ENCODE measurements around the gene SLC25A51.
"Not testable (repeated sequence)": the region's sequence is repeated elsewhere in the genome, so short reads cannot be mapped to it uniquely, and the experiment has no call there.

SLC25A51 gene

DNA sequence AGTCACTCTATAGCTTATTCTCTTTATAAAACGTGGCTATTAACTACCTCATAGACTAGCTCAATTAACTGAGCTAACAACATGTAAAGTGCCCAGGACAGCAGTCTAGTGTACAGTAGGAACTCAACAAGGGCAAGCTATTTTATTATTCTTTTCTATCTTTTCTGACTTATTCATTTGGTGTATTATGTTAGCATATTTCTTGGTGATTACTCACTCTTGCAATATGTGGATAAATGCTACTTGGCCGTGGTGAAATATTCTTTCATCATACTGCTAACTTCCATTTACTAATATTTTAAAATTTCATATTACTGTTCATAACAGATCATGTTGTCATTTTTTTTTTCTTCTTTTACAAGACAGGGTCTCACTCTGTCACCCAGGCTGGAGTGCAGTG is 4.9 kb downstream of the SLC25A51 start:
- DNase-seq = no peak

- no peak for DNase-seq
Measured at GRCh38 chr9:37897665-37898064, 6.3 kb downstream of the SLC25A51 start.

GRCh38 chr9:37892063-37892462 is 11.9 kb downstream of the SLC25A51 start:
- DNase-seq = no peak

- not testable (repeated sequence) for DNase-seq
Measured at GRCh38 chr9:37891042-37891441, 12.9 kb downstream of the SLC25A51 start.

GRCh38 chr9:37889536-37889935 is 14.4 kb downstream of the SLC25A51 start:
- DNase-seq = no peak

DNA sequence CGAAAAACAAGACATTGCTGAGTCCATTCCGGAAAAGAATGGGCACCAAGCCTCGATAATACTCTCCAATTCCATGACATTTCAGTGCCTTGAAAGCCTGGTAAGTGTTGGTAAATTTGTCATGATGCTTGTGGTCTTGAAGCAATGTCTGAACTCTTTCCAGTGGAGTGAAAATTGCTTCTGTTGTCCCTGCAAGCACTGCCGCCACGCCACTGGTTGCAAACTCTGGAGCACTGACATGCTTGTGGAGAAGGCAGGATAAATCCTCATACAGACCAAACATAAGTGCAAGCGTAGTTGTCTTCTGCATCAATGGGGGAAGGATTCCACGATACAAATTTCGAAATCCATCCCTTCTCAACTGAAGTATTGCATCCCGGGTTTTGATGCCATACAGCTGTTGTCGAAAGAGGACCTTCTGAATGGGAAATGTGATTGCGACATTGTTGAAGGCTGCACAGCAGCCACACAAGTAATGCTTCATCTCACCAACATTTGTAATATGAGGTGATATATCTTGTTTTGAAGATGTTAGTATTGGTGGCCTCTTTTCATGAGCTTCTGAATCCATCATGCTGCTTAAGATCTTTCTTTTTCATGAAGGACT is 15.8 kb downstream of the SLC25A51 start:
- peak; percentile 51 for DNase-seq

- no peak for DNase-seq
Measured at GRCh38 chr9:37880916-37881479, 22.9 kb downstream of the SLC25A51 start.

DNA sequence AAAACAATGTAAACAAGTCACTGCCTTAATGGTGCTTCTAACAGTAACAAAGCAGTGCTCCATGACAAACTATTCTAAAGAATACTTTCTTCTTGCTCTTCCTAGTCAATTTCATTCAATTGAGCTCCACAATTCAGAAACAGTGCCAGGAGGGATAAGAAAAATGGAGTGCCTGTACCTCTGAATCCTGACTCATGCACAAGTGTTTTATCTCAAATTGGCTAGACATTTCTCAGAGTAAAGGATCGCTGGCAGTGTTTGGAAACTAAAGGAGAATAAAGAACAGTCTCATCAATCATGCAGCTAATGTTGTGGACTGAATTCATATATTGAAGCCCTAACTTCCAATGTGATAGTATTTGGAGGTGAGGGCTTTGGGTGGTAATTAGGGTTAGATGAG is 27.6 kb downstream of the SLC25A51 start:
- no peak for DNase-seq

GRCh38 chr9:37873955-37874354 is 30.0 kb downstream of the SLC25A51 start:
- no peak for DNase-seq

- DNase-seq = no peak
Measured at GRCh38 chr9:37870799-37871176, 33.1 kb downstream of the SLC25A51 start.

DNA sequence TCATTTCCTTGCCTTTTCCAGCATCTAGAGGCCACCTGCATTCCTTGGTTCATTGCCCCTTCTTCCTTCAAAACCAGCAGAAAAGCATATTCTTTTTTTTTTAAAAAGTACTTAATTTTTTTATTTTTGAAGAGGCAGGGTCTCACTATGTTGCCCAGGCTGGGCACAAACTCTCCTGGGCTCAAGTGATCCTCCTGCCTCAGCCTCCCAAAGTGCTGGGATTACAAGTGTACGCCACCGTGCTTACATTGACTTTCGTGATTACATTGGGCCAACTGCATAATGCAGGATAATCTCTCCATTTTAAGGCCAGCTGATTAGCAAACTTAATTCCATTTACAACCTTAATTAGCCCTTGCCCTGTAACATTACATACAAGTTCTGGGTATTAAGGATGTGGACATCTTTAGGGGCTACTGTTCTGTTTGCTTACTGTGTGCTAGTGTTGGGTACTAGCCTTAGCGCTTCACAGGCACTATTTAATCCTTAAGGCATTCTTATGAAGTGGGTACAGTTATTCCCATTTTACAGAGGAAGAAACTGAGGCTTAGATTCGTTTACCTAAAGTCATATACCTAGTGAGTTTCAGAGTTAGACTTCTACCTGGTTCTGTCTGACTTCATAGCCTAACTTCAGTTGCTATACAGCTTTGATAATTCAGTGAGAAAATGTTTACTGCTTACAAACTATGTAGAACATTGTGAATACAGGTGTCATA is 33.7 kb downstream of the SLC25A51 start:
- DNase-seq = no peak

DNA sequence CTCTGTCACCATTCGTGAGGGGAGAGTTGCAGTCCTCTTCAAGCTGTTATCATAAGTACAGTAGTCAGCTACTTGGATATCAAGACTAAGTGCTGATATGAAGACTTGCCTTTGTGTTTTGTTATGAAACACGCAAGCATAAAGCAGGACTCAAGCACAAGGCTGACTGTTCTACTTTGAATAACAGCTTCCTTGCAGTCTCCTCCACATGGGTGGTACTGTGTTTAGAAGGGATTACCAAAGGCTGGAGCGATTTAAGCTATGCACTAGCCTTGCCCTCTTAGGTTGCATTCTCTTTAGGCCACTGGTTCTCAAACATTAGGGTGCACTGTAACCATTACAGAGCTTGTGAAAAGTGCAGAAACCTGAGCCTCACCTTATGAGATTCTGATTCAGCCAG is 41.4 kb downstream of the SLC25A51 start:
- no peak for DNase-seq

DNA sequence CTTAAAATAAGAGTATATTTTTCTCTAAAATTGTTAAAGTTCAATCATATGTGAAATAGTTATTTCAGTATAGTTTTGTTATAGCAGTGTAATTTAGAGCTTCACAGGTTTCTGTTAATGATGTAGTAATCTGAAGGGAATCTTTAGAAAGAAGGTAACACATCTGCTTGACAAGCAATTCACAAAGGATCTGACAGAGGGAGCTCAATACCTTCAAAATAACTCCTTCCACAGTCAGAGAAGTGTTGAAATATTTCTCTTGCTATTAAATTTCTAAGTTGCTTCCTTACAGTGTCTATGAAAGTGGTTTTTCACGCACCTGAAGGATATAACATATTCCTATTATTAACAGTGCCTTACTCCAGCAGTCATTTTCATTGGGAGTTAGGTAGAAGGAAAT is 44.9 kb downstream of the SLC25A51 start:
- DNase-seq = peak; percentile 3

- no peak for DNase-seq
Measured at GRCh38 chr9:37856551-37856950, 47.4 kb downstream of the SLC25A51 start.

- DNase-seq = no peak
Measured at GRCh38 chr9:37852222-37852621, 51.7 kb downstream of the SLC25A51 start.

DNA sequence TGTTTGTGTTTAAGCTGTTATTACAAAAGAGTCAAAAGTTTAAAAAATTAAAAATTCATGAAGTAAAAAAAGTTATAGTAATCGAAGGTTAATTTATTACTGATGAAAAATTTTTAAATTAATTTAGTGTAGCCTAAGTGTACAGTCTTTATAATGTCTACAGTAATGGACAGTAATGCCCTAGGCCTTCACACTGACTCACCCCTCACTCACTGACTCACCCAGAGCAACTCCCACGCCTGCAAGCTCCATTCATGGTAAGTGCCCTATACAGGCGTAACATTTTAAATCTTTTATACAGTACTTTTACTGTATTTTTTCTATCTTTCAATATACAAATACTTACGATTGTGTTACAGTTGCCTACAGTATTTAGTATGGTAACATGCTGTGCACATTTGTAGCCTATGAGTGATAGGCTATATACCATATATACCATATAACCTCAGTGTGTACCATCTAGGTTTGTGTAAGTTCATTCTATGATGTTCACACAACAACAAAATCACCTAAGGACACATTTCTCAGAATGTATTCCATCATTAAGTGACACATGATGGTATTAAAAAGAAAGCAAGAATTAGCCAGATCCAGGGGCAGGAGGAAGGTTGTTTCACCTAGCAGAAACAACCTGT is 63.2 kb downstream of the SLC25A51 start:
- DNase-seq = peak; percentile 50

DNA sequence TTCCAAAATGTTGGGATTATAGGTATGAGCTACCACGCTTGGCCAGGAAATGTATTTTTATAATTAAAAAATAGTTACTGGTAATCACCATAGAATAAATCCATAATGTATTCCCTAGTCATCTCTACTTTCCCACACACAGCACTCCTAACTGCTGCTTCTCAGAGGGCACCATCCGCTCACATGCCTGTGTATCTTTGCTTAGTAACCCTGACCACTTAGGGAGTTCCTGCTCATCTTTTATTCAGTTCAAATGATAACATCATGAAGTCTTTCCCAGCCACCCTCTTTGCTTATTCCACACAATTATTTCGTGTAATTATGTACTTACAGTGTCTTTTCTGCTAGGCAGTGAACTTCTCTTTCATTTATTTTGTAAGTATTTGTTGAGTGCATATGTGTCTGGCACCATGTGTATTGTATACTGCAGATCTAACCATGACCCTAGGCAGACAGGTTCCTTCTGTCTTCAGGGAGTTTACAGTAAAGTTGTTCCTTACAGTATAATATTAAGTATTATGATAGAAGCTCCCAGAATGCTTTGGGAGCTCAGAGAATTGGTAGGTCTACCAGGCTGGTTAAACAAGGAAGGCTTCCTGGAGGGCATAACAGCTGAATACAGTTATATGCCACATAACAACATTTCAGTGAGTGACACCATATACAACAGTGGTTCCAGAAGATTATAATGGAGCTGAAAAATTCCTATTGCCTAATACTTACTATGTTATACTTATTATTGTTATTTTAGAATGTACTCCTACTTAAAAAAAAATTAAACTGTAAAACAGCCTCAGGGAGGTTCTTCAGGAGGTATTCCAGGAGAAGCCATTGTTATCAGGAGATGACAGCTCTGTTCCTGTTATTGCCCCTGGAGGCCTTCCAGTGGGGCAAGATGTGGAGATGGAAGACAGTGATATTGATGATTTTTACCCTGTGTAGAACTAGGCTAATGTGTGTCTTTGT is 64.1 kb downstream of the SLC25A51 start:
- DNase-seq = no peak

Data from suppressor macrophage treated with lipopolysaccharide for 4 hours (primary cell).